Activated CD8-positive, alpha-beta T cell treated with anti-CD3 and anti-CD28 coated beads for 36 hours (primary cell): Measurements from ENCODE around the gene TULP1. TPM values are rescaled to one million over a fixed set of nuclear protein-coding genes. Genes with fewer than 3 reads are reported as not detected.

Experiments
- ATAC-seq: fragments of 200-7000 bp; cut with Tn5 transposase; one replicate; pipeline ENCODE4 v1.10.0; 2021; ENCODE audit warnings: mild to moderate bottlenecking, moderate library complexity
- CTCF ChIA-PET: fragments of 350-600 bp; sonication (Branson Sonifier 250); formaldehyde crosslinking; loops from one replicate; lab custom pipeline; 2021; ENCODE audit warnings: antibody characterized with exemption; lab: Charles Lee
- POLR2A ChIA-PET: fragments of 350-600 bp; sonication (Branson Sonifier 250); formaldehyde crosslinking; loops from one replicate; lab custom pipeline; 2021; ENCODE audit warnings: antibody characterized with exemption; lab: Charles Lee
- DNase-seq: peaks from one replicate; pipeline ENCODE4 v3.0.0-alpha.2; 2020
- H3K27ac Mint-ChIP-seq: one replicate; pipeline ENCODE4 v1.8.0; 2021; ENCODE audit warnings: mild to moderate bottlenecking, mixed read lengths
- H3K27me3 Mint-ChIP-seq: one replicate; pipeline ENCODE4 v1.8.0; 2021; ENCODE audit warnings: mixed read lengths
- H3K36me3 Mint-ChIP-seq: one replicate; pipeline ENCODE4 v1.8.0; 2021; ENCODE audit warnings: low read depth, mixed read lengths
- H3K4me1 Mint-ChIP-seq: one replicate; pipeline ENCODE4 v1.8.0; 2021; ENCODE audit warnings: low read depth, mixed read lengths
- H3K4me3 Mint-ChIP-seq: one replicate; pipeline ENCODE4 v1.8.0; 2021; ENCODE audit warnings: mild to moderate bottlenecking, moderate library complexity, mixed read lengths
- H3K9me3 Mint-ChIP-seq: one replicate; pipeline ENCODE4 v1.8.0; 2021; ENCODE audit warnings: mixed read lengths
- intact Hi-C: fragments of 100-400 bp; cut with micrococcal nuclease; formaldehyde crosslinking; loops from one replicate; pipeline ENCODE4 v1.10.0; 2022
- total RNA-seq, 2 experiments: library from RNA; stranded (reverse); gene quantifications; one replicate each; pipeline ENCODE4 v1.2.3, GENCODE V29; 2021
- TF ChIP-seq, protein P1 (sequence below): fragments of 200-600 bp; IDR thresholded peaks from one replicate; pipeline ENCODE4 v1.8.0; 2022; ENCODE audit warnings: antibody characterized with exemption, mild to moderate bottlenecking

The TULP1 gene
- total RNA-seq, 2 experiments from 2014 or later = not detected

GRCh38 chr6:35522660-35523658 lies 10.3 kb upstream of the TULP1 start:
- intact Hi-C loops = loop anchor here (1.0 kb wide), 1 partner anchor 213 kb away; no protein-coding TSS in a partner anchor

DNA sequence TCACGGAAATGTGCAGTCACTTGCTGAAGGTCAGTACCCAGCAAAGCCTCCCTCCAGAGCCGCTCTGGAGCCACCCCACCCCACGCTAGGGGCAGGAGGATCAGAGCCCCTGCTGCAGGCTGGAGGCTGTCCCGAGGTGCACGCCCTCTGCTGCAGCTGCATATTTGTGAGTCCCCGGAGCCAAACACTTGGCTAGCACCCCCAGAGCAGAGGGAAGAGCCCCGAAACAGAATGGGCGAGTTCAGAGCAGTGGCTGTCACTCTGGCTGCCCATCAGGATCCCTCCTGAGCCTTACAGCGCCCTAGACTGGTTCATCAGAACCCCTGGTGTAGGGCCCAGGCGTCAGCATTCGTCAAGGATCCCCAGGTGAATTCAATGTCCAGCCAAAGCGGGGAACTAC lies 9.5 kb upstream of the TULP1 start:
- ChIA-PET CTCF (interaction anchor here (0.5 to 6.7 kb wide), 41 partner anchors 8 to 564 kb away, joined by 3 to 91 read pairs (median 5); partner anchors contain the start of gene ARMC12), POLR2A (no interaction called here)
- Mint-ChIP-seq H3K27me3 (no peaks in the 10 kb centered on the region), H3K27ac (no peak overlapping the region), H3K36me3 (no peaks in the 10 kb centered on the region), H3K4me1 (peaks cover 9% of the 10 kb centered on the region), H3K4me3 (no peak overlapping the region), H3K9me3 (no peaks in the 10 kb centered on the region)
- TF ChIP-seq, protein P1, sequence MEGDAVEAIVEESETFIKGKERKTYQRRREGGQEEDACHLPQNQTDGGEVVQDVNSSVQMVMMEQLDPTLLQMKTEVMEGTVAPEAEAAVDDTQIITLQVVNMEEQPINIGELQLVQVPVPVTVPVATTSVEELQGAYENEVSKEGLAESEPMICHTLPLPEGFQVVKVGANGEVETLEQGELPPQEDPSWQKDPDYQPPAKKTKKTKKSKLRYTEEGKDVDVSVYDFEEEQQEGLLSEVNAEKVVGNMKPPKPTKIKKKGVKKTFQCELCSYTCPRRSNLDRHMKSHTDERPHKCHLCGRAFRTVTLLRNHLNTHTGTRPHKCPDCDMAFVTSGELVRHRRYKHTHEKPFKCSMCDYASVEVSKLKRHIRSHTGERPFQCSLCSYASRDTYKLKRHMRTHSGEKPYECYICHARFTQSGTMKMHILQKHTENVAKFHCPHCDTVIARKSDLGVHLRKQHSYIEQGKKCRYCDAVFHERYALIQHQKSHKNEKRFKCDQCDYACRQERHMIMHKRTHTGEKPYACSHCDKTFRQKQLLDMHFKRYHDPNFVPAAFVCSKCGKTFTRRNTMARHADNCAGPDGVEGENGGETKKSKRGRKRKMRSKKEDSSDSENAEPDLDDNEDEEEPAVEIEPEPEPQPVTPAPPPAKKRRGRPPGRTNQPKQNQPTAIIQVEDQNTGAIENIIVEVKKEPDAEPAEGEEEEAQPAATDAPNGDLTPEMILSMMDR = no peak
- no peak for ATAC-seq
- intact Hi-C loops = loop anchor here (1.0 kb wide), 1 partner anchor 214 kb away; no protein-coding TSS in a partner anchor
- no peak for DNase-seq

More at GRCh38 chr6:35522660-35523658, 10.3 kb upstream of the TULP1 start:
- TF ChIP-seq, protein P1 = peak; percentile 100
- Mint-ChIP-seq H3K4me3 (peak overlapping the region; percentile 63), H3K27me3 (no peaks in the 10 kb centered on the region), H3K27ac (peak overlapping the region; percentile 63), H3K36me3 (no peaks in the 10 kb centered on the region), H3K4me1 (peaks cover 9% of the 10 kb centered on the region), H3K9me3 (no peaks in the 10 kb centered on the region)
- ATAC-seq = peak; percentile 91
- DNase-seq = peak; percentile 81
- CTCF ChIA-PET = interaction anchor here (0.5 to 6.7 kb wide), 55 partner anchors 9 to 563 kb away, joined by 3 to 91 read pairs (median 4); partner anchors contain the start of genes ARMC12 and RPL10A
- POLR2A ChIA-PET = no interaction called here

- TF ChIP-seq, protein P1 = no peak
- Mint-ChIP-seq H3K4me1 (peaks cover 9% of the 10 kb centered on the region), H3K27me3 (no peaks in the 10 kb centered on the region), H3K9me3 (no peaks in the 10 kb centered on the region), H3K4me3 (no peak overlapping the region), H3K36me3 (no peaks in the 10 kb centered on the region), H3K27ac (no peak overlapping the region)
- ChIA-PET CTCF (interaction anchor here (0.9 to 6.7 kb wide), 5 partner anchors 17 to 217 kb away, joined by 4 to 91 read pairs (median 21); partner anchors contain the start of gene ARMC12), POLR2A (interaction anchor here (0.6 to 1.3 kb wide), 3 partner anchors 11 to 314 kb away, joined by 3 to 4 read pairs (median 3); no protein-coding TSS in a partner anchor)
- ATAC-seq (no peak), DNase-seq (no peak)
- intact Hi-C loops = no loop called here
Observed at GRCh38 chr6:35521235-35521634, 8.5 kb upstream of the TULP1 start.

- Mint-ChIP-seq H3K36me3 (no peaks in the 10 kb centered on the region), H3K4me3 (no peak overlapping the region), H3K27me3 (no peaks in the 10 kb centered on the region), H3K4me1 (peaks cover 9% of the 10 kb centered on the region), H3K27ac (no peak overlapping the region), H3K9me3 (no peaks in the 10 kb centered on the region)
- TF ChIP-seq, protein P1 = no peak
- ATAC-seq (no peak), DNase-seq (no peak)
- ChIA-PET POLR2A (no interaction called here), CTCF (interaction anchor here (5.1 to 6.7 kb wide), 2 partner anchors 33 to 218 kb away, joined by 67 to 91 read pairs; partner anchors contain the start of gene ARMC12)
- intact Hi-C loops = no loop called here
Observed at GRCh38 chr6:35519313-35520015, 6.8 kb upstream of the TULP1 start.
